HG02571 (cell line): Measurements from ENCODE around the gene OR2T27.
"Not testable (repeated sequence)": the region's sequence is repeated elsewhere in the genome, so short reads cannot be mapped to it uniquely, and the experiment has no call there.

Experiments used
- ATAC-seq: cut with Tn5 transposase; IDR thresholded peaks from one replicate; pipeline ENCODE4 v1.9.1; 2021; ENCODE audit warnings: mild to moderate bottlenecking, moderate library complexity; ENCODE audit not compliant: unreplicated experiment

The OR2T27 gene

DNA sequence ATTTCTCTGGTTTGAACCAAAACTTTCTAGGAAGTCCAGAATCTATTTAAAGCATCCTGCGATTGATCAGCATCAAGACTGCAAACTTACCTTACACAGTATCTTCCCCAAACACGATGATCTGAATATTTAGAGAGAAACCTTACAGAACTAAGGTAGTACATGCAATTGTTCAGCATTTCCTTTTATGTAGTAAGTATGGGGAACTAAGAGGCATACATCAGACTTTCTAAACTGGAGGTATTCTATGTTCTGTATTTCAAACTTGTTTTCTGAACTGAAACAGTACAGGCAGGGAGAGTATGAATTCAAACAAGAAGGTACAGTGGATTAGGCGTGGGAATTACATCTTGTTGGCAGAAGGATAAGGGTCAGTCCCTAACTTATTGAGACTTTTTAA, at the start of gene OR2T27:
TSS of gene OR2T27 (minus strand) at position 175 of the 400 bp plus-strand sequence. CDS start 4,644 bp downstream, outside the sequence.
- ATAC-seq, result not testable (repeated sequence)

GRCh38 chr1:248704606-248705005, 49.3 kb upstream of the OR2T27 start:
- ATAC-seq, result no peak

DNA sequence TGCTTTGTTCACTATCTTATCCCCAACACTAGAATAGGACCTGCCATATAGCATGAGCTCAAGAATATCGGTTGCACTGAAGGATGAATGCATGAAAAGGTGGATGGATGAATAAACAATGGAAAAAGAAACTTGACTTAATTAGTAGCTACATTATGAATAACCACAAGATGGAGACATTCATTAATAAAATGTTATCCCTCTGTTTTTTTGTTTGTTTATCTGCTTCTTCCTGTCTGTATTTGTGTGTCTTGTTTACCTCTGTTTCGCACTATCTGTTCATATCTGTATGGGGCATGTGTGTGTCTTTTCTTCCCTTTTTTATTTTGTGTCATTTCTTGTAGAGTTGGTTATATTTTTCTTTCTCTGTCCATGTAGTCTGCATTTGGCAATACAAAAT, 48.3 kb upstream of the OR2T27 start:
- no peak for ATAC-seq

- ATAC-seq, result no peak
Measured at GRCh38 chr1:248702714-248703113, 47.4 kb upstream of the OR2T27 start, which contains the start of gene OR14I1. OR14I1 (minus strand) TSS chr1:248702766.

- no peak for ATAC-seq
Measured at GRCh38 chr1:248699099-248699498, 43.8 kb upstream of the OR2T27 start.

GRCh38 chr1:248697907-248698306, 42.6 kb upstream of the OR2T27 start:
- no peak for ATAC-seq

DNA sequence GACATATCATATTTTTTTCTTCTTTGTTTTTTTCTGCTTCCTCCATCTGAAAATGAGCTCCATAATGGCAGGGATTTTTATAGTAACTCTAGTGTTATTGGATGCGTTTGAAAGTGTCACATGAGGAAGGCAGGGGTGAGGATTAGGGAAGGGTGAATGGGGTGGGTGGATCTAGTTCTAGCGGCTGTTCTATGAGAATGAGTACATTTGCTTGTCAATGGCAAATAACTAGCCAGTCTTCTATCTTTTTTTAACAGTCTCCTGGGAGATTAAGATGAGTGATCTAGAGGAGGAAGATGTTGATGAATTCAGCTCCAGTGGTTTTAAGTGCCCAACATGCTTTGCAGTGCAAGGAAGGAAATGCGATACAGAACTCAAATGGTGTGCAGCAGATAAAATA, 41.4 kb upstream of the OR2T27 start:
- ATAC-seq, result no peak

- ATAC-seq, result no peak
Measured at GRCh38 chr1:248696261-248696660, 40.9 kb upstream of the OR2T27 start.

GRCh38 chr1:248695451-248696132, 40.3 kb upstream of the OR2T27 start:
- no peak for ATAC-seq

GRCh38 chr1:248691567-248692155, 36.3 kb upstream of the OR2T27 start:
- no peak for ATAC-seq

- peak; percentile 58 for ATAC-seq
Measured at GRCh38 chr1:248688527-248689298, 33.4 kb upstream of the OR2T27 start.

- ATAC-seq, result peak; percentile 84
Measured at GRCh38 chr1:248686815-248687214, 31.5 kb upstream of the OR2T27 start.

DNA sequence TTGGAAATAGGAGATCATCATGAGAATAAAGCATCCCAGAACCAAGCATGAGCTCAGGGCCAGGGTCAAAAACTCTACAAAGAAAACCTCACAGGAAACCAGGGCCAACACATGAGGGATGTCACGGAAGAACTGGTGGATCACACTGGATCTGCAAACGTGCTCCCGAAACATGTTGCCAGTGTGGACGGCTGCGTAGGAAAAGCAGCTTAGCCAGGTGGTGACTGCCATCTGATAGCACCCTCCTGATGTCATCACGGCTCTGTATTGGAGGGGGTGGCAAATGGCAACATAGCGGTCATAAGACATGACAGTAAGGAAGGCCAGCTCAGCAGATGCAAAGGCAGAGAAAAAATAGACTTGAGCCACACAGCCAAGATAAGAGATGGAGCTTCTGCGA, 26.3 kb upstream of the OR2T27 start:
- no peak for ATAC-seq

- ATAC-seq, result no peak
Measured at GRCh38 chr1:248670003-248670402, 14.7 kb upstream of the OR2T27 start.

DNA sequence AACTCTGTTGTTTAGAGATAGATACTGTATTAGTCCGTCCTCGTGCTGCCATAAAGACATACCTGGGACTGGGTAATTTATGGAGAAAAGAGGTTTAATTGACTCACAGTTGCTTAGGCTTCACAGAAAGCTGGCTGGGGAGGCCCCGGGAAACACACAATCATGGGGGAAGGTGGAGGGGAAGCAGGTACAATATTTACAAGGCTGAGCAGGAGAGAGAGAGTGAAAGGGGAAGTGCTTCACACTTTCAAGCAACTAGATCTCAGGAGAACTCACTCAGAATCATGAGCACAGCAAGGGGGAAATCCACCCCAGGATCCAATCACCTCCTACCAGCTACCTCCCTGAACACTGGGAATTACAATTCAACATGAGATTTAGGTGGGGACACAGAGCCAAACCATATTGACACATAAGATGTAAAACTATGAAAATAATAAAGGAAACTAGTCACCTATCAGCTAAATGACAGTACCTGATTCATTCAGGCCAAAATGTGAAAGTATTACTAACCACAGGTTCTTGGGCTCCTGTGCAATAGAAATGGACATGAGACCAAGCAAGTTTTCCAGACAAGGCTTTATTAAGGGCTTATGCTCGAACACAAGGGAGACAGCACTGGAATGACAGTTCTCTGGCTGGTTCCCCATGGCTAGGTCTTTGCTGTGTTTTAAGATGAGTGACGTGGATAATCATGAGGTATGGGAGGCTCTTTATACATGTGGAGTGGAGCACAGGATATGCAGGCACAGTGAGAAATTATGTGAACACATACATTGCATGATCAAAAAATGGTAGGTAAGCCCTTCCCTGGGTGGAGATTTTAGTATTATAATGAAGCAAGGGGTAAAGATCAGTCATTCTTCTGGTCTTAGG, 8.4 kb upstream of the OR2T27 start:
- peak; percentile 96 for ATAC-seq

- peak; percentile 41 for ATAC-seq
Measured at GRCh38 chr1:248656797-248657196, 1.5 kb upstream of the OR2T27 start.

DNA sequence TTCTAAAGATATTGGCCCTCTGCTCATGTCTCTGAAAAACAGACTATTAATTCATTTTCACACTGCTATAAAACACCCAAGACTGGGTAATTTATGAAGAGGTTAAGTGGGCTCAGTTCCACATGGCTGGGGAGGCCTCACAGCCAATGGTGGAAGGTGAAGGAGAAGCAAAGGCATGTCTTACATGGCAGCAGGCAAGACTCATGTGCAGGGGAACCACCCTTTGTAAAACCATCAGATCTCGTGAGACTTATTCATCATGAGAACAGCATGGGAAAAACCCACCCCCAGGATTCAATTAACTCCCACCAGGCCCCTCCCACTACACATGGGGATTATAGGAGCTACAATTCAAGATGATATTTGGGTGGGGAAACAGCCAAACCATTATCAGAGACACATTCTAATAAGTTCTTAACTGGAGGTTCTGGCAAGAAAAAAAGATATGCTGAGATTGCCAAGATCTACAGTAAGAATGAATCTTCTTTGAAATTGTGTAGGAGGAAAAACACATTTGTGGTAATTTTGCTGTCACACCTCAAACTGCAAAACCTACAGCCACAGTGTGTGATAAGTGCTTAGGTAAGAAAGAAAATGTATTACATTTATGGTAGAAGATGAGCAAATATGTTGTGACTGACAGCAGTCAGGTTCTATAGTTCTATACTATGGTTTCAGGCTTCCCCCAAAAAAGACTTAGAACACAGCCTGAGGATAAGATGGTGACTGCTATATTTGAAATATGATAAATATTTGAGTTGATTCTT, 6.4 kb downstream of the OR2T27 start:
- not testable (repeated sequence) for ATAC-seq

DNA sequence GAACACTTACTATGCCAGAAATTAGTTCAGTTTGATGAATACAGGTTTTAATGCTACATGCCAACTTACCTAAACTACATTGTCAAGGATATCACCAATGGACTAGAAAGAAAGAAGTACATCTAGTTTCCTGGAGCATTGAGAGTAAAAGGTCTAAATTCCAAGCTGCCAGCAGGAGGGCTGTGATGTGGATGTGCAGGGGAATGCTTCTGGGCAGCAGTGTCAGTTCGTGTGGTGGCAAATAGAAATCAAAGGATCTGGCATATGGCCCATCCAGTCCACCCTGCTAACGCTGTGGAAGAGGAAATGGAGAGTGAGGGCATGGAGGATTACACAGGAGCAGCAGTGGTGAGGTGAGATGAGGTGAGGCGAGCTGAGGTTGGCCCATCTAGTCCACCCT, 10.2 kb downstream of the OR2T27 start, which contains the start of gene OR2T35:
TSS of gene OR2T35 (minus strand) at position 101 of the 400 bp plus-strand sequence. CDS start 6,020 bp downstream, outside the sequence.
- ATAC-seq, result not testable (repeated sequence)

DNA sequence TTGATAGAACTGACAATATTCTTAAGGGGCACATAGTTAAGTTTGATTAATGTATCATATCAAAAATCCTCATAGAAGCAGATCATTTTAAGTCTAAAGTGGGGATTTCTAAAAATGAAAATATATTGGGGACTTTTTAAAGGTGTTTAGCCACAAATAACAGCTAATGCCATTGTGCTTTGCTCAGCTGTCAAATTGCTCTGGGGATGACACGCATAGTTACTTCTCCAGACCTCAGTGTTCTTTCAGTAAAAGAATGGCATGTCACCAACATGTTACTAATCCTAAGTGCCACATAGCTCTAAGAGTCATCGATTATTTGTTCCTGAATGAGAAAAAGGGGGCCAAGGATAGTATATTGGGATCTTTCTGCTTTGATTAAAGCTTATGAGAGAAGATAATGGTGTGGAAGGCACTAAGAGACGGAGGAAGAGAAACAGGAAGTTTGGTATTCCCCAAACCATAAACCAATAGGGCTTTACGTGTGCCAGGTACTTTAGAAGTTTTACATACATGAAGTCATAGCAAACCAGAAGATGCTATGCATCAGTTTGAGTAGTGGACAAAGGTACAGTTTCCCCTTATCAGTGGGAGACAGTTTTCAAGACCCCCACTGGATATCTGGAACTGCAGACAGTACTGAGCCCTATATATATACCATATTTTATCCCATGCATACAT, 12.2 kb downstream of the OR2T27 start:
- peak; percentile 74 for ATAC-seq
